Measurements from ENCODE around the gene SKIC3.

Gene SKIC3

DNA sequence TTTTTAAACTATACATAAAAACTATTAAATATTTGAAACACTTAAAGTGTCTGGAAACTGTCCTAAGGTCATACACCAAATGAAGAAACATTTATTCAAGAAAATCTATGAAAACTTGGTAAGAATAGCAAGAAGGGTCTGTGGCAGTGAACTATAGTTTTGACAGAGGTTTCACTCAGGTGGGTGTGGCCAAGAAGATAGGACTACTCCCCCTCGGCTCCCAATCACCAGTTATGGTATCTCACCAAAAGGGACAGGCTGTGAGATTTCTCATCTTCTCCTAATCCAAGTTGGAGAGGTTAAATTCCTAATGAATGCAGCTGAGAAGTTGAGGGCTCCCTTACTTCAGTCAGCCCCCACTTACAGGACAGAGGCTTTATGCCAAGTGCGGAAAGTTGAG, 3.1 kb upstream of the SKIC3 start:
- FAIRE-seq (no peak), DNase-seq (ENCODE audit: insufficient read length, low spot score) (no peak)
- TF ChIP-seq, protein P1, sequence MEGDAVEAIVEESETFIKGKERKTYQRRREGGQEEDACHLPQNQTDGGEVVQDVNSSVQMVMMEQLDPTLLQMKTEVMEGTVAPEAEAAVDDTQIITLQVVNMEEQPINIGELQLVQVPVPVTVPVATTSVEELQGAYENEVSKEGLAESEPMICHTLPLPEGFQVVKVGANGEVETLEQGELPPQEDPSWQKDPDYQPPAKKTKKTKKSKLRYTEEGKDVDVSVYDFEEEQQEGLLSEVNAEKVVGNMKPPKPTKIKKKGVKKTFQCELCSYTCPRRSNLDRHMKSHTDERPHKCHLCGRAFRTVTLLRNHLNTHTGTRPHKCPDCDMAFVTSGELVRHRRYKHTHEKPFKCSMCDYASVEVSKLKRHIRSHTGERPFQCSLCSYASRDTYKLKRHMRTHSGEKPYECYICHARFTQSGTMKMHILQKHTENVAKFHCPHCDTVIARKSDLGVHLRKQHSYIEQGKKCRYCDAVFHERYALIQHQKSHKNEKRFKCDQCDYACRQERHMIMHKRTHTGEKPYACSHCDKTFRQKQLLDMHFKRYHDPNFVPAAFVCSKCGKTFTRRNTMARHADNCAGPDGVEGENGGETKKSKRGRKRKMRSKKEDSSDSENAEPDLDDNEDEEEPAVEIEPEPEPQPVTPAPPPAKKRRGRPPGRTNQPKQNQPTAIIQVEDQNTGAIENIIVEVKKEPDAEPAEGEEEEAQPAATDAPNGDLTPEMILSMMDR (IDR thresholded peaks at IDR 0.05; ENCODE audit: insufficient read depth, missing control alignments): no peak

DNA sequence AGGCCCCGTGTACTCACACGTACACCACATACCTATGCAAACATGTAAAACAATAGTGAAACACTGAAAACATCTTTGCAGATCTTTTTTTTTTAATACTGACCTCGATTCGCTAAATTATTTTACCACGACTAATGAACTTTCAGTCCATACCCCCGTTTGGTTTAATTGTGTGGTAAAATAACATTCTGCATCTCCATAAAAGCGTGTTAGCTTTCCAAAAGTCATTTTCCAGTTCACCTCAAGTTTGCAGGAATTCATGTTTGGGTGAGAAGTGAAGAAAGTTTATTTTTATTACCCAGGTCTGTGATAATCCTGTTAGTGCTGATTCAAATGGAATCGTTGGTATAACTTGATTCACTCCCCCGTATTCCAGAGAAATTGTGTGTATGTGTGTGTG, 776 bp upstream of the SKIC3 start:
- FAIRE-seq (no peak), DNase-seq (ENCODE audit: insufficient read length, low spot score) (no peak)
- TF ChIP-seq, protein P1 (IDR thresholded peaks at IDR 0.05; ENCODE audit: insufficient read depth, missing control alignments): no peak

DNA sequence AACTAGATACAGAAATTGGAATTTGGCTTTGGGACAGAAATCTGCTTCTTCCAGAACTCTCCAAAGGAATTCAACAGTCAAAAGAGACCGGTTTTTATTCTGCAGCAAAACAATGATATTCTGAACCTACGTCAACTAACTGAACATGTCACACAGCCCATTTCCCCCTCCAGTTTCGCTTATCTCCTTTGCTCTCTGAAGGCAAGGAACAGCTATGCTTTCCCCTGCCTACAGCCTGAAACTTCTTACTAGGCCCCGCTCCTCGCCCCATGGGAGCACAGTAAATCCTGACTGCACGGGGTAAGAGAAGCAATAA, 488 bp downstream of the SKIC3 start:
- no peak for FAIRE-seq
- no peak for DNase-seq (ENCODE audit: insufficient read length, low spot score)
- TF ChIP-seq, protein P1 (IDR thresholded peaks at IDR 0.05; ENCODE audit: insufficient read depth, missing control alignments): no peak

DNA sequence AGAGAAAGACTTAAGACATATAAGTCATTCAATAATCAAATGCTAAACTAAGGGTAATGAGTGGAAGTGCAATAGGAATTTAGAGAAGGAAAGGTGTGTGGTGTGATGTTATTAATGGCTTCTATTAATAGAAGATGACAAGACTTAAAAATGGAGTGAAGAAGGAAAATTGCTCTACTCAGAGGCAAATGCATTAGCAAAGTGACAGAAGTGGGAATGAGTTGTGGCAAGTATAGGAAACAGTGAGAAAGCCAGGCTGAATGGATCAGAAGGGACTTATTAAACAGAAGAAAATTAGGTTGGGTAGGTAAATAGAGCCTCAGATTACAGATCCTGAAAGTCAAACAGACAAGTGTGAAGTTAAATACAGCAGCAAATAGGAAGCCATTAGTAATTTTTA, 5.7 kb downstream of the SKIC3 start:
- TF ChIP-seq, protein P1 (IDR thresholded peaks at IDR 0.05; ENCODE audit: insufficient read depth, missing control alignments): no peak
- FAIRE-seq: no peak

DNA sequence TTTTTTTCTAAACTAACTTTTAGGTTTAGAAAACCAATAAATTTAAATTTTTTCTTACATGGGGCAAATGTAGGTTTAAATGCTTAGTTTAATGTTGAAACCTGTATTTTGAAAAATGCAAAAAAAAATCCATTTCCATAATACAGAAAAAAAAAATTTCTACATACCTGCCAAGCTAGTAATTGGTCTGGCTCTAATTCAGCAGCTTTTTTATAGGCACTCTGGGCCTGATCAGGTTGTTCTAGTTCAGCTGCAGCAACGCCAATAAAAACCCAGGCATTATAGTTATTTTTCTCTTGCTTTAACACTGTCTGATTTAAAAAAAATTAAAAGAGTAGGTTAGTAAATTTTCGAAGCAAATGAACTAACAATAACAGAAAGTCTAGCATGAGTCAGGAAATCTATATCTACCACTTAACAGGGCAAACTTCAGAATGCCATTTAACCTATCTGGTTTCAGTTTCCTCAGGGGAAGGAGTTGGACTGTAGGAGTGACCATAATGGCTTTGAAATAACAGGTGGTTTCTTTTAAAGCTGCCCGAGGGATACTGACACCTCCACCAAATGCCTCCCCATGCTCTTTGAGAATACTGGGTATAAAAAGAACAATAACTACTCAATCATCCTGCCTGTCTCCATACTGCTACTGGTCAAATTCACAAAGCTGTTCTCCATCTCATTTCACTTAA, 11.6 kb downstream of the SKIC3 start:
- FAIRE-seq: no peak
- TF ChIP-seq, protein P1 (IDR thresholded peaks at IDR 0.05; ENCODE audit: insufficient read depth, missing control alignments): no peak
- no peak for DNase-seq (ENCODE audit: insufficient read length, low spot score)

More for the DNA sequence above, 5.7 kb downstream of the SKIC3 start:
- DNase-seq (ENCODE audit: insufficient read length, low spot score): no peak

DNA sequence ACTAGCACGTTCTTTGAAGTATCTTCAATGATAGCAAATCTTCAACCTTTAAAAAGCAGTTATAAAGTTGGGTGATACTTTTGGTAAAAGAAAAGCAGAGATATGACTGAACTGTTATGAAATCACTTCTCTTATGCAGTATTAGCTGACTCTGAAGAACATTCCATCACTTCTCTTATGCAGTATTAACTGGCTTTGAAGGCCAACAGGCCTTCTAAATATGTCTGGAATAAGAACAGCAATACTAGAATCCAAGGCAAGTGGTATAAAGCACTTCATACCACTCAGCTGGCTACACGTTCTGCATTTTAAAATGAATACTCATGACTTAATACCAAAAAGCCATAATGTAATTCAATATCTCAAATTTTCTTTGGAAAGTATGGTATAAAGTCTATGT, 17.3 kb downstream of the SKIC3 start:
- TF ChIP-seq, protein P1 (IDR thresholded peaks at IDR 0.05; ENCODE audit: insufficient read depth, missing control alignments): no peak
- no peak for FAIRE-seq

DNA sequence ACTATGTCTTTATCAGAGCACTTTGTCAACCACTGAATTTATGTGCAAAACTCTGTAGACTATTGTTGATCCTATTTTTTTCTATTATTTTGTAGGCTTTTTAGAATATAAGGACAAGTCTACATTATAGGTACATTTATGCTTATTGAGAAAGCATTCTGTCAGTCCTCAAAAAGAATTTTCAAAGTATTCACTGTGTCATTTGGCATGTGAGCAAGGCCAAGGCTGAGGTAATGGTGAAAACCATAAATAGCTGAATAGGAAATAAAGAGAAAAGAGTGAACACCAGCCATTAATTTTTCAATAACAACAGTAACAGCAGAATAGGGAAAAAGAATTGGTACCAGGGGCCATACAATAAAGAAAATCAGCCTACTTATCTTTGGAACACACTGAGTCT, 21.0 kb downstream of the SKIC3 start:
- TF ChIP-seq, protein P1 (IDR thresholded peaks at IDR 0.05; ENCODE audit: insufficient read depth, missing control alignments): no peak
- no peak for FAIRE-seq
- DNase-seq (ENCODE audit: insufficient read length, low spot score): no peak

More for the DNA sequence above, 17.3 kb downstream of the SKIC3 start:
- DNase-seq (ENCODE audit: insufficient read length, low spot score): no peak
